HG02798 (cell line): Measurements from ENCODE around the gene GPN2.
A peak's percentile ranks its signal among the peaks of the same experiment; 100 is the strongest.
"Not testable (repeated sequence)": the region's sequence is repeated elsewhere in the genome, so short reads cannot be mapped to it uniquely, and the experiment has no call there.

ENCODE experiments used
- ATAC-seq: cut with Tn5 transposase; IDR thresholded peaks from one replicate; pipeline ENCODE4 v1.9.1; 2021; ENCODE audit warnings: mild to moderate bottlenecking; ENCODE audit not compliant: unreplicated experiment, poor library complexity

The GPN2 gene

GRCh38 chr1:26907071-26907917 is 17.2 kb upstream of the GPN2 start:
- no peak for ATAC-seq

- no peak for ATAC-seq
Observed at GRCh38 chr1:26900815-26901511, 10.9 kb upstream of the GPN2 start.

- ATAC-seq = peak; percentile 78
Observed at GRCh38 chr1:26900001-26900814, 10.1 kb upstream of the GPN2 start, which contains the start of gene GPATCH3. TSS of gene GPATCH3 (minus strand) at chr1:26900467. CDS start at chr1:26900442, 25 bp downstream.

DNA sequence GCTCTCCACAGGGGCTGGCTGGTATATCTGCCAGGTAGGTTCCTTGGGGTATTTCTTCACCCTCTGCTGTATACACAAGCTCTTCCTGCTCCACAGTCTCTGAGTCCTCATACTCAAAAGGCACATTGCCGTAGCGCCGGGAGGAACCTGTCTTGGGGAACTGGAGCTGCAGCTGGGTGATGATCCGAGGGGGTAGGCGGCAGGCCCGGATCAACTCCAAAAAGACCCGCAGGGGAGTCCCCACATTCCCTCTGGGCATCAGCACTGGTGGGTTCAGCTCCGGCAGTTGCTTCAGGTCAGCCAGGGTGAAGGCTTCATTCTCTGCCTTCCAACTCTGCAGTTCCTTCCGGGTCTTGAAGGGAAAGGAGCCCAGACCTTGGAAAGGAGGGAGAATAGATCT is 7.3 kb upstream of the GPN2 start:
- no peak for ATAC-seq

DNA sequence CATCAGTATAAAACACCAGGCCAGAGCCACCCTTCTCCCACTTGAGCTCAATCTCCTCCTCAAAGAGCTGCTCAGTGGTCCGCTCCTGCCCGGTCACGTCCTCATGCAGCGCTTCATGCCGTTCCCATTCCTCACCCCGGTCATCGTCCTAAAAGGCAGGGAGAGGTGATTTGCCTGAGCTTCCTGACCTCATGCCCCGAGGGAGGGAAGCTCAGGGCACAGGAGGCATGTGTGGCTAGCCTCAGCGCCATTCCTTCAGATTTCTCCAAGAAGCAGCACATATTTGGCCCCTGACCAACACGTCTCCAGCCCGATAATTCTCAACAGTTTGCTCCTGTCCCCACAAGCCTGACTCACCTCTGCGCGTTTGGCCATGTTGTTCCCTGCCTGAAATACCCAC is 4.2 kb upstream of the GPN2 start:
- ATAC-seq = no peak

DNA sequence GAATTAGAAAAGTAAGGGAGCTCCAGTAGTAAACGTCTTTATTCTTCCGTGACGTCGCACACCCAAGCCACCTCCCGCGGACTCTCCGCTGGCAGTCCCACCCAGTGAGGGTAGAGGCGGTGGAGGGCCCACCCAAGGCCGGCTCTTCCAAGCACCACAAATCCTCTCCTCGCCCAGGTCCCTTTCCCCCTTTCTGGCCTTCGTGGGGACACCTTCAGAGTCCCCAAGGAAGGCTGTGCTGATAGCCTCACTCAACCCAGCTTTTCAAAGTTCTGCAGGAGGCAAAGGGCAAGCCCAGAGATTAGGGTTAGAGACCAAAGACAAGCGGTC is 349 bp upstream of the GPN2 start:
- peak; percentile 32 for ATAC-seq

DNA sequence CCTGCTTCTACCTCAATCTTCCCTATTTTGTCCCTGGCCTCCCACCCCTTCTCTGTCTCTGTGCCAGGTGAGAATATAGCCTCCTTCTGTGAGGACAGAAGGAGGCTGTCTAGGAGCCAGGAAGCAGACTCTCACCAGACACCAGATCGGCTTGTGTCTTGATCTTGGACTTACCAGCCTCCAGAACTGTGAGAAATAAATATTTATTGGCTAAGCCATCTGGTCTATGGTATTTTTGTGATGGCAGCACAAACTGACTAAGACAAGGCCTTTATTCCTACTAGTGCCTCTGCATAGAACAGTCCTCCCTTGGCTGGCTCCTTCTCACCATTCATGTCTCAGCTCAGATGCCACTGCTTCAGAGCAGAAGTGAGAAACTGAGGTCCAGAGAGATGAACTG is 1.9 kb downstream of the GPN2 start:
- ATAC-seq = no peak

- ATAC-seq = no peak
Observed at GRCh38 chr1:26887125-26887524, 3.0 kb downstream of the GPN2 start.

GRCh38 chr1:26882696-26883463 is 7.2 kb downstream of the GPN2 start:
- no peak for ATAC-seq

- ATAC-seq = not testable (repeated sequence)
Observed at GRCh38 chr1:26881611-26882010, 8.5 kb downstream of the GPN2 start.

- no peak for ATAC-seq
Observed at GRCh38 chr1:26879793-26880192, 10.3 kb downstream of the GPN2 start.

DNA sequence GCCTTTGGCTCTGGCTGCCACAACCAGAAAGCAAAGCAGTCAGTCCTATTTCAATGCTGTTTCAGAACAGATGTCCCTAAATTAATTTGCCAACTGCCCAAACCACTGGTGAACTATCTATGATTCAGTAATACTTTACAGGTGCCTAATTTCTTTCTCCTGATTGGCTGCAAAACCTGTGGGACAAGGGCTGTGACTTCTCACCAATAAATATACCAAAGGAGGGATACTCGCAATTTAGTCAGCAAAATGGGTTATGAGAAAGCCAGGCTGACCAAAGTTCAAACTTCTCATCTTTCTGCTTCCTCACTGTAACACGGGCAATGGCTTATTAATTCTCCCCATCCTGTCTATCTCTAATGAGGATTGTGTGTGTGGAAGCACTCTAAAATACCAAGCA is 12.8 kb downstream of the GPN2 start:
- ATAC-seq = no peak

DNA sequence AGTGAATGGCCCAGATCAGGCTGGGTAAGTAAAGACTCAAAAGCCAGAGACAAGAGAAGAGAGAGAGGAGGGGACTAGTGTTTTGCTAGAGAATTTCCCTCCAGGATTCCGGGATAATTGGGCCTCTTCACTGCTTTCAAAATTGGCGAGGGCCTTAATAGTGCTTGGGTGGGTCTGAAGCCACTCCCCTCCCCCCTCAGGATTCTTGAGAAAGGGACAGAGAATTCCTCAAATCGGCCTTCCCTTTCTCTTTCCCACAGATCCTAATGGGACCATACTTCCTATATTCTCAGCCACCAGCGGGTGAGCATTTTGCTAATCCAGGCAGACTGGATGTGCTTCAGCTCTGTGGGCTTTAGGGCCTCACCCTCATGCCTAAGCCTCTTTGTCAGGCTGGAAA is 15.2 kb downstream of the GPN2 start:
- ATAC-seq = no peak

- ATAC-seq = not testable (repeated sequence)
Observed at GRCh38 chr1:26873097-26873496, 17.0 kb downstream of the GPN2 start.

DNA sequence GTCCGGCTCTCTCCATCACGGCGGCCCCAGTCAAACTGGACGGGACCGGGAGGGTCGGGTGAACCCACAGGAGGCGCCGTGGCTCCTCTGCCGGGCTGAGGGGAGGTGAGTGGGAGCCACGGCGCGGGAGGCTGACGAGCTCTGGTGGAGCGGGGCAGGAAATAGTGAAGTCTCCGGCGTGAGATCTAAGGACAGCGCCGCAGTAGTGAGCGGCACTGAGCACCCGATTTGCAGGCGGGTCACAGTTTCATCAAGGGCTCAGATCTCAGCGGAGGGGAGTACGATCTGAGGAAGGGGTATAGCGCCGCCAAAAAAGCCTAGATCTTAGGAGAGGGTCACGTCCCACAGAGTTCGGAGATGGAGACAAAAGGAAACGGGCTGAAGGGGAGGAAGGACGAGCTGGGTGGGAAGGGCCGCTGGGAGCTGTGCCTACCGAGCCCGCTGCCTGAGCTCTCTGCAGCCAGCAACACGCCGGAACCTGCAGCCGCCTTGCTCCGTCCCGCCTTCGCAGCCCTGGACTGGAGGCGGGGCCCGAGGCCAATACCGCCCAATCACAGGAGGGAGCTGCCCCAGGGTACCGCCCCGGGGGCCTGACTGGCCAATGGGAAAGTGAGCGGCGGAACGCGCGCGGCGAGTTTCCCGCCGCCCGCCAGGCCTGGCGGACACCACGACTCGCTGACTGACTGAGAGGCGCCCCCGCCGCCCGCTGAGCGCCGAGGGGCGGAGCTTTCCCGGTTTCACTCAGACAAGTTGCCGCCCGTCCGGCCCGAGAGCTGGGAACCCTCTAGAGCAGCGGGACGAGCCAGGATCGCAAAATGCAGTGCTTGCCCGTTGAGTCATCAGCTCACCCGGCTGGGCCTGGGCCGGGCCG is 25.2 kb downstream of the GPN2 start:
- peak; percentile 93 for ATAC-seq

DNA sequence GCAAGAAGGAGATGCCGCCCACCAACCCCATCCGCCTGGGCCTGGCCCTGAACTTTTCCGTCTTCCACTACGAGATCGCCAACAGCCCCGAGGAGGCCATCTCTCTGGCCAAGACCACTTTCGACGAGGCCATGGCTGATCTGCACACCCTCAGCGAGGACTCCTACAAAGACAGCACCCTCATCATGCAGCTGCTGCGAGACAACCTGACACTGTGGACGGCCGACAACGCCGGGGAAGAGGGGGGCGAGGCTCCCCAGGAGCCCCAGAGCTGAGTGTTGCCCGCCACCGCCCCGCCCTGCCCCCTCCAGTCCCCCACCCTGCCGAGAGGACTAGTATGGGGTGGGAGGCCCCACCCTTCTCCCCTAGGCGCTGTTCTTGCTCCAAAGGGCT is 26.4 kb downstream of the GPN2 start:
- no peak for ATAC-seq

DNA sequence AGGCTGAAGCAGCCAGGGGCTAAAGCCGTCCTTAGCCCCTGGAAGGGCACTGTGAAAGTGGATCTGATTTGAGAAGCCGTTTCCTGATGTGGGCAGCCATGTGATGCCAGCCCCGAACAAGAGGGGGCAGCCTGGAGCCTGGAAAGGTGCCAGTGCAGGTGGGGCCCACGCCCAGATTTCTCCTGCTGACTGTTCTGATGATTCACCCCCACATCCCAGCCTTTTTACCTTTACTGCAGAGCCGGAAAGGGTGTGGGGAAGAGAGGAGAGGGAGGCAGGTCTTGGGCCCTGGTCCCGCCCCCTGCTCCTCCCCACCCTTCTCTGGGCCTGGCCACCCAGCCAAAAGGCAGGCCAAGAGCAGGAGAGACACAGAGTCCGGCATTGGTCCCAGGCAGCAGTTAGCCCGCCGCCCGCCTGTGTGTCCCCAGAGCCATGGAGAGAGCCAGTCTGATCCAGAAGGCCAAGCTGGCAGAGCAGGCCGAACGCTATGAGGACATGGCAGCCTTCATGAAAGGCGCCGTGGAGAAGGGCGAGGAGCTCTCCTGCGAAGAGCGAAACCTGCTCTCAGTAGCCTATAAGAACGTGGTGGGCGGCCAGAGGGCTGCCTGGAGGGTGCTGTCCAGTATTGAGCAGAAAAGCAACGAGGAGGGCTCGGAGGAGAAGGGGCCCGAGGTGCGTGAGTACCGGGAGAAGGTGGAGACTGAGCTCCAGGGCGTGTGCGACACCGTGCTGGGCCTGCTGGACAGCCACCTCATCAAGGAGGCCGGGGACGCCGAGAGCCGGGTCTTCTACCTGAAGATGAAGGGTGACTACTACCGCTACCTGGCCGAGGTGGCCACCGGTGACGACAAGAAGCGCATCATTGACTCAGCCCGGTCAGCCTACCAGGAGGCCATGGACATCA is 27.1 kb downstream of the GPN2 start, which contains the start of gene SFN:
Gene SFN, plus strand, starts transcription at position 369 of the 904 bp plus-strand sequence. Its CDS starts 64 bp downstream, at position 433.
- ATAC-seq = no peak

DNA sequence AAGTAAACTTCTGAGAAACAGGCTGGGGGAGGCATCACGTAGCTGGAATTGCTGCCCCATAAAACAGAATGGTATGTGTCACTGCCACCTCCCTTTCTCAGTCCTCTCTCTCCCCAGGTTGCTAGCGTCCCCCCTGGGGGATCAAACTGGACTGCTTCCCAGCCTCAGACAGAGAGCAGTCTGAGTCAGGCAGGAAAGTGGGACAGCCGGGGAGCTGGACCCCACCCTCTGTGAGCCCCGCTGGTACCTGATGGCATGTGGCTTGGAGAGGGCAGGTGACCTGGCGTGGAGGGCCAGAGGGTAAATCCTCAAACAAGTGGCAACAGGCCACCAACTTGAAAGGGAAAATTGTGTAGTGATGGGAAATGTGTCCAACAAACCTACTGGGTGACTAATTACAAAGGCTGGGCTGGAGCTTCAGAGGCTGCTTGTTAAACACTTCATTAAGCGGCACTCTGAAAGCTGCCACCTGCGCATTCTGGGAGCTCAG is 28.1 kb downstream of the GPN2 start:
- ATAC-seq = no peak
